GM15510 (cell line): ENCODE data around the gene SPAG7.

Experiments used
- POLR2A ChIP-seq: IDR thresholded peaks from 3 replicates; pipeline ENCODE4 v1.6.1; 2011; ENCODE audit warnings: borderline replicate concordance; ENCODE audit not compliant: insufficient read length; ENCODE audit errors: extremely low read depth

SPAG7 gene, protein sequence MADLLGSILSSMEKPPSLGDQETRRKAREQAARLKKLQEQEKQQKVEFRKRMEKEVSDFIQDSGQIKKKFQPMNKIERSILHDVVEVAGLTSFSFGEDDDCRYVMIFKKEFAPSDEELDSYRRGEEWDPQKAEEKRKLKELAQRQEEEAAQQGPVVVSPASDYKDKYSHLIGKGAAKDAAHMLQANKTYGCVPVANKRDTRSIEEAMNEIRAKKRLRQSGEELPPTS

DNA sequence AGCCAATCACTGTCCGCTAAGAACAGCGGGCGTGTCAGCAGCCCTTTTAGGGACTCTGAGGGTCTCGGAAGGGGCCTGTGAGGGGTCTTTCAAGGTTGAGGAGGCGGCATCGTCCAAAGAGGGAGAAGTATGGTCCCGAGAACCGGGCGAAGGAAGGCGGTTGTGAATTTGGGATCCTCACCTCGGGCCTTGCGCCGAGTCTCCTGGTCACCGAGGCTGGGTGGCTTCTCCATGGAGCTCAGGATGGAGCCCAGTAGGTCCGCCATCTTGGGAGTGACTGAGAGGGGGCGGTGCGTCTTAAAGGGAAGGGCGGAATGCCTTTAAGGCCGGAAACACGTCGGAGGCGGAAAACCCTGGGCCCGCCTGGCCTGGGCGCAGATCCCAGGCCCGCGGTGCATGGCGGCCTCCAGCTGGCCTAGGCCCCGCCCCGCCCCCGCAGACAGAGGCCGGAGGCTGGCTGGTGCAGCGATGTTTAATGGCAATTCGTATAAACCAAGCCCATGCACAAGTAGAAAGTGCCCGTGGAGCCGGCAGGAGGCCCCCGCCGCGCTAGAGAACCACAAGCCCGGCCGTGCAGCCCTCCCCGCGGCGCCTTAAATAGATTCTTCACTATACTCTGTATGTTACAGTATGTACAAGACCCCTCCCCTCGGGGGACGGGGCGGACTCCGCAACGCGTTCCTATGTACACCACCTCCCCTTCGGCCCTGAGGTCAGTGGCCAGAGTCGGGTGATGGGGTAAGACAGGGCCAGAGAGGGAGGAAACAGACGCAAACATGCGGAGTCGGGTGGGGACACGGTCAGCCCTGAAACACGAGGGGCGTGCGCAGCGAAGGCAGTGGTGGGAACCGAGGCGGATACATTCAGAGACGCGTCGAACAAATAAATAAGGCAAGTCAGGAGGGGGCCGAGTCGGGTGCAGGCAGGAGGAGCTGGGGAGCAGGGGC lies at the start of gene SPAG7:
TSS of gene SPAG7 (minus strand) at position 279 of the 947 bp plus-strand sequence. CDS start at position 266, 13 bp downstream.
- peak; percentile 79 for TF ChIP-seq POLR2A

DNA sequence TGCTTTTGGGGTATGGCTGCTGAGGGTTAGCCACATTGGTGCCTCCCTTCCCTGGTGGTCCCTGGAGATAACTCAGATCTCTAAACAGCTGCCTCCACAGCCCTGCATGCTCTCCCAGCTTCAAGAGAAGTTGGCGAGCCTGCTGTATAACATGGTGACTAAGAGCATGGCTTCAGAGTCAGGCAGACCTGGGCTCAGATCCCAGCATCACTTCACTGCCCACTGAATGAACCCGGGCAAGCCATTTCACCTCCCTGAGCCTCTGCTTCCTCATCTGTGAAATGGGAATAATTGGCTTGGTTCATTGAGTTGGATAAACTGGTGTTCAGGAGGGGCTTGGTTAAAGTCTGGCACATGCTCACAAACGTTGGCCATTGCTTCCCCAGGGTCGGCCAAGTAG lies 46.7 kb upstream of the SPAG7 start:
- no peak for TF ChIP-seq POLR2A

DNA sequence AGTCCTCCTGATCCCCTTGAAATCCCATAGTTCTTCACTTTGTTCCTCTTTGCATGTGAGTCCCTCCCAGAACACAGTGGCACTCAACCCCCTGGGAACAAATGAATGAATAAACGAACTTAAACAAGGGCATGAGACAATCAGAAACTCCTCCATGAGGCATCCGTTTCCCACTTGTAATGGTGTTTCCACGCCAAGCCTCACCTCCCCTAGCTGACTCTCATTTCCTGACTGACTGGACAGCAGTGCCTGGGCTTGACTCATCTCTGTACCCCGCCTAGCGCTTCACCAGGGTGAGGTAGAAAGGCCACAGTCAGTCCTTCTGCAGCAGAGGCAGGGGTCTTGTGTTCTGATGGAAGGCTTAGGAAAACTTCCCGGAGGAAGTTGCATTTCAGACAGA lies 44.3 kb upstream of the SPAG7 start:
- TF ChIP-seq POLR2A, result no peak

DNA sequence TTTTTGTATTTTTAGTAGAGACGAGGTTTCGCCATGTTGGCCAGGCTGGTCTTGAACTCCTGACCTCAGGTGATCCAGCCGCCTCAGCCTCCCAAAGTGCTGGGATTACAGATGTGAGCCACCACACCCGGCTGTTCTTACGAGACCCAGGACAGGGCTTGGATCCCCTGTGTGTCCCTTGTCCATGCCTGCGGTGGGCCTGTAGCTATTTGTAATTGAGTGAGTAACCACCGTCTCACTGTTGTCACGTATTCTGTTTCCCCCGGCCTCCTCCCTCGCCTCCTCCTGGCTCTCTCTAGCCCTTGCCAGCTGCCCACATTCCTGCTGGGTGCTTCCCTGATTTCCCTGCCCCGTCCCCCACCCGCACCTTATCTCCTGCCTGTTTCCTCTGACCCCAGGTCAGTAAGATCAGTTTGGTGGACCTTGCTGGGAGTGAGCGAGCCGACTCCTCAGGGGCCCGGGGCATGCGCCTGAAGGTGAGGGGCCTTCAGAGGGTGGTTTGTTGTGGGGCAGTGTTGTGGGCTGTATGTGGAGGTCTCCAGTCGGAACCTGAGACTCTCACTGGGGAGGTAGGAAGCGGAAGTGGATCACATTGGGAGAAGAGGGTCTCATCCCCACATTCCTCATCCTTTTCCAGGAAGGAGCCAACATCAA lies 35.7 kb upstream of the SPAG7 start:
- TF ChIP-seq POLR2A, result no peak

DNA sequence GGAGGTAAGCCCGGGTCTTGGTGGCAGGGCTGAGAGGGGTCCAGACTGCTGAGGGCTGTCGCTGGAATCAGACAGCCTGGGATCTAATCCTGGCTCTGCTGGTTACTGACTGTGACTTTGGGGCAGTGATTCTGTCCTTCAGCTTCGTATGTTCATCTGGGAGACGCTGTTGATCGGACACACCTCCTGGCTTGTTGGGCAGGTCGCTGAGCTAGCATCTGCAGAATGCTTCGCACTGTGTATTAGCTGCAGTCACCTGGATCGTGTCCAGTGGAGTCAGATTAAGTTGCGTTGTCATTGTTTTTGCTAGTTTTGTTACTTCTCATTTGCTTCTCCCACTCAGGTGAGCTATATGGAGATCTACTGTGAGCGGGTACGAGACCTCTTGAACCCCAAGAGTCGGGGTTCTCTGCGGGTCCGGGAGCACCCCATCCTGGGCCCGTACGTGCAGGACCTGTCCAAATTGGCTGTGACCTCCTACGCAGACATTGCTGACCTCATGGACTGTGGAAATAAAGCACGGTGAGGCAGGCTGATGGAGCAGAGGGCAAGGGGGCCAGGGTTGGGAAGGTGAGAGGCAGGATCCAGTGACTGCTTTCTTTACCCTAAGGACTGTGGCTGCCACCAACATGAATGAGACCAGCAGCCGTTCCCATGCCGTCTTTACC lies 34.6 kb upstream of the SPAG7 start:
- no peak for TF ChIP-seq POLR2A

DNA sequence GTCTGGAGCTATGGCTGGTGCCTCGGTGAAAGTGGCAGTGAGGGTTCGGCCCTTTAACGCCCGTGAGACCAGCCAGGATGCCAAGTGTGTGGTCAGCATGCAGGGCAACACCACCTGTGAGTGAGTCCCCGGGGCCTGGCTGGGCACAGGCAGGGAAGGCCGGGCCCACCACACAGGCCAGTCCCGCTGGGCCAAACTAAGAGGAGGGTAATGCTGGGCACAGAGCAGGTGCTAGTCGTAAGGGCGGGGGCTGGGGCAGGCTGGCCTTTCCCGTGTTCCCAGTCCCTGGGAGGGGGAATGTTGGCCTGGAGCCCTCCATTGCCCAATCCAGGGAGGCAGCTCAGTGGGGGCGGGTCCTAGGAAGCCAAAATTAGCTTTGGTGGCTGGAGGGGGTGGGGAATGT lies 32.6 kb upstream of the SPAG7 start:
- TF ChIP-seq POLR2A, result no peak

DNA sequence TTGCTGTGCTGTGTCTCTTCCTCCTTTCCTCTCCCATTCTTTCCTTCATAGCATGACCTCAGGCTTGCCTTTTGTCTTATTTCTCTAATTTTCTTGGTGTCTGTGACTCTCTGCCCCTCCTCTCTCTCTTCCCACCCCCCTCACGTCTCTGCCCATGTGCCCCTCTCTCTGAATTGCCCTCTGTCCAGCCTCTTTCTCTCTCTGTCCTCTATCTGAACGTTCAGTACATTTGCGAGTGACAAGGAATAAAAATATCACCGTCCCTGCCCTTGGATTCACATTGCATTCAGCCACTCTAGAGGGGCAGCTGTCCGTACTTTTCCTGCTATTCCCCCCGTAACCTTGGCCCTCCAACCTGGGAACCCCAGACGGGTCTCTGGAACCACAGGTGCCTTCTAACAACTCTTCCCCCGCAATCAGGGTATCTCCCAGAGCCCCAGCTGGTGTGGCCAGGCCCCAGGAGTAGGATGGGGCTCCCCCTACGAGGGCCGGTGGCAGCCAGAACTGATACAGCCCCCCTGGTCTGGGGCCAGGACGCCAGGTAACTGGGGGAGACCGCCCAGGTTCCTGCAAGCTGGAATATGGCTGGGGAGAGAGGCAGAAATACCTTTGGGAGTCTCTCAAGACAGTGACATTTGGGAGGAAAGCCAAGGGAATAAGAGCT lies 31.9 kb upstream of the SPAG7 start:
- TF ChIP-seq POLR2A, result no peak

DNA sequence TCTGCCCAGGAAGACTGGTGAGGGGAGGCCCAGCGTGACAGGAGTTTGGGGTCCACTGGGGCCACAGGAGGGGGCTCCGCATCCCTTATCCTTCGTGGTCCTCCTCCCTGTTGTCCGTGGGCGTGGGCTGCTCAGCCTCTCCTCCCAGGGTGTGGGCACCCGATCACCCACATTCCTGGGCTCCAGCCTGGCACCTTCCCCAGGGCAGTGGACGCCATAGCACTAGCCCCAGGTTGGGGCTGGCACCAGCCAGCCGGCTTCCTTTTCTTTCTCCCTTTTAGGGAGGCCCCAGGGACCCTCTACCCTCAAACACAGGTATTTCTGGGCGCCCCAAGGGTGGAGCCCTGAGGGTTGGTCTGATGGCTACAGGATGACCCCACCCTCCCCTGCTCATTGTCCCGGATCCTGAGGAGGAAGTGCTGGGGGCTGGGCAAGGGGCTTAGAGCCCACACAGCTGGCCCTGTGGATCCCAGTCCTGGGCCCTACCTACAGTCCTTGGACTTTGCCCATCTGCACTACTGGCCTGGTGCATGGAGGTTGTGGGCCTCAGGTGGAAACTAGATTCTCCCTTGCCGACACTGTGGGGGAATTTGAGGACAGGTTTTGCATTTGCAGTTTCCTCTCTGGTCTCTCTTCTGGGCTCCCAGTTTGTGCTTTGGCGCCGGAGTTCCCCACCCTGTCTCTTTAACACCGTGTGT lies 31.3 kb upstream of the SPAG7 start:
- no peak for TF ChIP-seq POLR2A

DNA sequence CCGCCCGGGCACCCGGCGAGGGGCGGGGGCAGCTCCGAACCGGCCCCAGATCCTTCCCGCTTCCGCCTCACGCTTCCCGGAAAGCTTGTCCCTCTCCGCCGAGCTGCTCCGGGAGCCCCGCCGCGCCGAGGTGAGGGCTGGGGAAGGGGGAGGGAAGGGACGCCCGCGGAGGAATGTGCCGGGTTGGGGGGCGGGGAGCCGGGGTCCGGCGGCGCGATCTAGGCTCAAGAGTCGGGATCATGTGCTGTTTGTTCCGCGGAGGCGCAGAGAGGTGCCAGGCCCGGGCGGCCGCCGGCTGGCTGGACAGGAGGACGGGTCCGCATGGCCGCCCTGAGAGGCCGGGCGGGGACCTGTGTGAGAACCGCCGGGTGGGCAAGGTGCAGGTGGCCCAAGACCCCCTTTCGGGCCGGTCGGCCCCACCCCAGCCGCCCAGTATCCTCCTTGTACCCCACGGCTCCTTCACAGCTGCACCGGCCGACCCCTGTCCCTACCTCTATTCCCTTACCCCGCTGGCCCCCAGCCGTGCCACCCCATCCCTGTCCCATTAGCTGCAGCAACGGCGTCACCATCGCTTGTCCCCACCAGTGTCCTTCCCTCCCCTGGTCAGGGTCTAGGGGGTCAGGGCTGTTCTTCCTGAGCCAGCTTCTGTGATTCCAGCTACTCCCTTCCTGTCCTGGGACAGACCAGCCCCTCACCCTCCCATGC lies 30.6 kb upstream of the SPAG7 start:
- TF ChIP-seq POLR2A, result no peak

DNA sequence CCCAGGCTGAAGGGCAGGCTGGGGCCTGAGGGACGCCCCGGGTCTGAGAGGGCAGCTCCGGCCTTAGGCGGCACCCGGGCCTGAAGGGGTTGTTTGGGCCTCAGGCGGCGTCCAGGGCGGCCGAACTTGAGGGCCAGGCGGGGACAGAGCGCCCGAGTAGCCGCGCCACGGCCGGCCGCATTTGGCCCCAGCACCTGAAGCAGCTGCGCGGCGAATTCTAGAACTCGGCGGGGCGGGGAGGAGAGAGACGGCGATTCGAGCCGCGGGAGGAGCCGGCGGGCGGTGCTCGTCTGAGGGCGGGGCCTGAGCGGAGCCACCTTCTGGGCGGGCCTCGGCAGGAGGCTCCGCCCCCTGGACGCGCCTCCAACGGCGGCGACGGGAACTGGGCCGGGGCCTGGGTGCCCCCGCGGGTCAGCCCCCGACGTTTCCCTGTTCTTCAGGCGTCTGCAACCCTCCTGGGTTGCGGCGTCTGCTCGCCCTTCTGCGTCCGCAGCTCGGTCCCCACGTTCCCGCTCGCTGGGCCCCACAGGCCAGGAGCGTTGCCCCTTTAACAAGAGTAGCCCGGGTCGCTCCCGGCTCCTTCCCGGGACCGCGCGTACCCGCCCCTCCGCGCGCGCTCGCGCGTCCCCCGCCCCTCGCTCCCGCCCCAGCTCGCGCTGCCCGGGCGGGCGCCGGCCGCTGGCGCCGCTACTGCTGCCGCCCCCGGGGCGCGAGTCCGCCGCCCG lies 29.8 kb upstream of the SPAG7 start, which contains the start of the genes INCA1 and KIF1C:
TSS of gene INCA1 (minus strand) at position 221 of the 725 bp plus-strand sequence. CDS start 3,085 bp downstream, outside the sequence.
TSS of gene KIF1C (plus strand) at position 649 of the 725 bp plus-strand sequence. CDS start 2,297 bp downstream, outside the sequence.
- TF ChIP-seq POLR2A, result peak; percentile 53

DNA sequence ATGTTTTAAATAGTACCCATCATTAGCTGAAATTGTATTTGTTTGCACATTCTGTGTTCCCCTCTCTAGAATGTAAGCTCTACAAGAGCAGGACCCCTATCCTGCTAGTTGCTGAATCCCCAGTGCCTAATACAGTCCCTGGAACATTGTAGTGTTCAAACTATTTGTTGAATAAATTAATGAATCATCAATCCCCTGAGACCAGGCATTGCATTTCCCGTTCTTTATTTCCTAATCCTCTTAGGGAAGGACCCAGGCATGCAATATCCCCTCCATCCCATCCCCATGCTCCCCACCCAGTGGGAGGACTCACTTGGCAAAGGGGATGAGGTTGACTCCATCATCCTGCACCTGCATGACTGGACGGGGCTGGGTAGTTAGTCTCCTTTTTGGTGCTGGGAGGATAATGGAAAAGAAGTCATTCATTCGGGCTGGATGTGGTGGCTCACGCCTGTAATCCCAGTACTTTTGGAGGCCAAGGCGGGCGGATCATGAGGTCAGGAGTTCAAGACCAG lies 26.5 kb upstream of the SPAG7 start:
- no peak for TF ChIP-seq POLR2A
